ENCODE measurements around the gene CEP44. TPM values are rescaled to one million over a fixed set of nuclear protein-coding genes. Genes with fewer than 3 reads are reported as not detected.
"Not testable (repeated sequence)": the region's sequence is repeated elsewhere in the genome, so short reads cannot be mapped to it uniquely, and the experiment has no call there.

CEP44 gene
- total and polyA plus RNA-seq, 12 donors: 3.9 to 16.1 (median 12.4) TPM

DNA sequence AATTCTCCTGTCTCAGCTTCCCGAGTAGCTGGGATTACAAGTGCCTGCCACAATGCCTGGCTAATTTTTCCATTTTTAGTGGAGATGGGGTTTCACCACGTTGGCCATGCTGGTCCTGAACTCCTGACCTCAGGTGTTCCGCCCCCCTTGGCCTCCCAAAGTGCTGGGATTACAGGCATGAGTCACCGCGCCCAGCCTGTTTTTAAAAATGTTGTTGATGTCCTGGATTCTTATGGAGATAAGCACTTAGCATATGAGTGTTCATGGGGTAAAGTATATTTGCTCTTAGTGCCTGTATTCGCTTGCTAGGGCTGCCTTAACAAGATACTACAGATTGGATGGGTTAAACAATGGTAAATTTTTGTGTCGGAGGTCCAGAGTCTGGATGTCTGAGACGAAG is 91.7 kb downstream of the CEP44 start:
- no peak overlapping the region for H3K27ac ChIP-seq
- WGBS, 2 donors: 85 to 86% methylated on average over 8 of the region's 8 CpGs
- H3K27me3 ChIP-seq: no peaks in the 10 kb centered on the region
- H3K36me3 ChIP-seq: no peaks in the 10 kb centered on the region
- TF ChIP-seq CTCF (IDR thresholded peaks at IDR 0.05): no peak
- intact Hi-C loops (cut with DNase I): loop anchor here in 1 of 10 donors (10.0 kb wide), 1 partner anchor 339 kb away; no protein-coding TSS in a partner anchor
- DNase-seq (no peak), ATAC-seq (no peak)
- no peaks in the 10 kb centered on the region for H3K9me3 ChIP-seq
- H3K4me3 ChIP-seq: no peak overlapping the region
- no peaks in the 10 kb centered on the region for H3K4me1 ChIP-seq

GRCh38 chr4:174377613-174378012 is 93.9 kb downstream of the CEP44 start:
- Histone ChIP-seq H3K36me3 (no peaks in the 10 kb centered on the region), H3K9me3 (no peaks in the 10 kb centered on the region), H3K27ac (no peak overlapping the region), H3K4me1 (no peaks in the 10 kb centered on the region), H3K4me3 (no peak overlapping the region), H3K27me3 (no peaks in the 10 kb centered on the region)
- WGBS, 2 donors: 51 to 80% methylated on average over 2 of the region's 2 CpGs
- no peak for ATAC-seq
- intact Hi-C loops (cut with DNase I): loop anchor here in 1 of 10 donors (10.0 kb wide), 1 partner anchor 337 kb away; no protein-coding TSS in a partner anchor
- no peak for DNase-seq
- no peak for TF ChIP-seq CTCF (IDR thresholded peaks at IDR 0.05)

DNA sequence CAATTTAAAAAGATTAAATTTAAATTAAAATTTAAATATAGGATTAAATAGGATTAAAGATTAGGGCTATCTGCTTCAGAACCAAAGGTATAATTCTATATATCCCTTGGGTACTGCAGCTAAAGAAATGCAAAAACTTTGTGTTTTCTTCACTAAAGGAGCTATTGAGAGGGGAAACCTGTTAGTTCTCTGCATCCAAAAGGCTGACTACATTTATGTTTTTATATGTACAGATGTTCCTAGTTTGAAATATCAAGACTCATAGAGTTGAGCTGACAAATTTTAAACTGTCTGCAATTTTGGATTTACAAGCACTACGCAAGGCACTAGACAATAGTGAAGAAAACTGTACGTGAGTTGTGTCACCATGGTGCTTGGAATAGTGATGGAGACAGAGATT is 95.2 kb downstream of the CEP44 start:
- intact Hi-C loops (cut with DNase I): loop anchor here in 1 of 10 donors (10.0 kb wide), 1 partner anchor 336 kb away; no protein-coding TSS in a partner anchor
- WGBS, 2 donors: 84 to 91% methylated on average over 2 of the region's 2 CpGs
- DNase-seq (no peak), ATAC-seq (no peak)
- no peaks in the 10 kb centered on the region for H3K4me1 ChIP-seq
- TF ChIP-seq CTCF (IDR thresholded peaks at IDR 0.05): no peak
- H3K9me3 ChIP-seq: no peaks in the 10 kb centered on the region
- H3K4me3 ChIP-seq: no peak overlapping the region
- H3K36me3 ChIP-seq: no peaks in the 10 kb centered on the region
- H3K27me3 ChIP-seq: no peaks in the 10 kb centered on the region
- no peak overlapping the region for H3K27ac ChIP-seq

DNA sequence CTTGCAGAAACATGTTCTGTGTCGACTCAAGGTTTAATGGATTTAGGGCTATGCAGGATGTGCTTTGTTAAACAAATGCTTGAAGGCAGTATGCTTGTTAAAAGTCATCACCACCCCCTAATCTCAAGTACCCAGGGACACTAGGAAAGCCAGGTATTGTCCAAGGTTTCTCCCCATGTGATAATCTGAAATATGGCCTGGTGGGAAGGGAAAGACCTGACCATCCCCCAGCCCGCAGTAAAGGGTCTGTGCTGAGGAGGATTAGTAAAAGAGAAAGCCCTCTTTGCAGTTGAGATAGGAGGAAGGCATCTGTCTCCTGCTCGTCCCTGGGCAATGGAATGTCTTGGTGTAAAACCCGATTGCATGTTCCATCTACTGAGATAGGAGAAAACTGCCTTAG is 96.5 kb downstream of the CEP44 start:
- H3K9me3 ChIP-seq; H3K36me3 ChIP-seq; H3K27ac ChIP-seq; H3K4me3 ChIP-seq; H3K27me3 ChIP-seq; DNase-seq; H3K4me1 ChIP-seq; ATAC-seq; intact Hi-C loops (cut with DNase I): not testable (repeated sequence)
- WGBS, 2 donors: 50 to 57% methylated on average over 4 of the region's 4 CpGs

GRCh38 chr4:174380699-174381439 is 97.2 kb downstream of the CEP44 start:
- ATAC-seq: no peak
- WGBS, 2 donors: 68 to 77% methylated on average over 9 of the region's 9 CpGs
- no peak for TF ChIP-seq CTCF (IDR thresholded peaks at IDR 0.05)
- H3K27me3 ChIP-seq: no peaks in the 10 kb centered on the region
- H3K4me3 ChIP-seq: no peak overlapping the region
- no peak for DNase-seq
- H3K36me3 ChIP-seq: no peaks in the 10 kb centered on the region
- no peak overlapping the region for H3K27ac ChIP-seq
- no peaks in the 10 kb centered on the region for H3K4me1 ChIP-seq
- H3K9me3 ChIP-seq: no peaks in the 10 kb centered on the region
- intact Hi-C loops (cut with DNase I): no loop called here
